Parathyroid adenoma (tissue), 2 donors: ENCODE results near the gene LARGE1.

Experiments
- H2AFZ ChIP-seq: fragments of 300-600 bp; sonication (generic); one replicate; pipeline ENCODE4 v1.7.0; 2017; ENCODE audit warnings: antibody characterized with exemption, mild to moderate bottlenecking
- H3K27ac ChIP-seq: fragments of 300-600 bp; sonication (generic); one replicate; pipeline ENCODE4 v1.7.0; 2017
- H3K27me3 ChIP-seq: fragments of 300-600 bp; sonication (generic); one replicate; pipeline ENCODE4 v1.7.0; 2017; ENCODE audit warnings: low read length; ENCODE audit not compliant: control insufficient read depth, insufficient read depth
- H3K36me3 ChIP-seq: fragments of 300-600 bp; sonication (generic); one replicate; pipeline ENCODE4 v1.7.0; 2017; ENCODE audit warnings: low read length; ENCODE audit not compliant: control insufficient read depth, insufficient read depth
- H3K4me1 ChIP-seq: fragments of 300-600 bp; sonication (generic); one replicate; pipeline ENCODE4 v1.7.0; 2017; ENCODE audit warnings: control low read depth
- H3K4me2 ChIP-seq: fragments of 300-600 bp; sonication (generic); one replicate; pipeline ENCODE4 v1.7.0; 2017; ENCODE audit warnings: low read length
- H3K4me3 ChIP-seq: fragments of 300-600 bp; sonication (generic); one replicate; pipeline ENCODE4 v1.7.0; 2017; ENCODE audit warnings: low read depth, low read length
- H3K79me2 ChIP-seq: fragments of 300-600 bp; sonication (generic); one replicate; pipeline ENCODE4 v1.7.0; 2017; ENCODE audit warnings: control low read depth
- H3K9ac ChIP-seq: fragments of 300-600 bp; sonication (generic); one replicate; pipeline ENCODE4 v1.7.0; 2017; ENCODE audit warnings: mild to moderate bottlenecking
- H3K9me3 ChIP-seq: fragments of 300-600 bp; sonication (generic); one replicate; pipeline ENCODE4 v1.7.0; 2017; ENCODE audit warnings: low read length; ENCODE audit not compliant: control insufficient read depth
- TF ChIP-seq, protein P1 (sequence below): fragments of 300-600 bp; sonication (generic); IDR thresholded peaks from one replicate; pipeline ENCODE4 v1.7.0; 2017; ENCODE audit warnings: antibody characterized with exemption, mild to moderate bottlenecking
- donor health status: primary hyperparathyroidism.

LARGE1 gene

GRCh38 chr22:33677536-33677935 lies 242.7 kb downstream of the LARGE1 start:
- H2AFZ ChIP-seq: no peak overlapping the region
- H3K27ac ChIP-seq: no peak overlapping the region
- TF ChIP-seq, protein P1, sequence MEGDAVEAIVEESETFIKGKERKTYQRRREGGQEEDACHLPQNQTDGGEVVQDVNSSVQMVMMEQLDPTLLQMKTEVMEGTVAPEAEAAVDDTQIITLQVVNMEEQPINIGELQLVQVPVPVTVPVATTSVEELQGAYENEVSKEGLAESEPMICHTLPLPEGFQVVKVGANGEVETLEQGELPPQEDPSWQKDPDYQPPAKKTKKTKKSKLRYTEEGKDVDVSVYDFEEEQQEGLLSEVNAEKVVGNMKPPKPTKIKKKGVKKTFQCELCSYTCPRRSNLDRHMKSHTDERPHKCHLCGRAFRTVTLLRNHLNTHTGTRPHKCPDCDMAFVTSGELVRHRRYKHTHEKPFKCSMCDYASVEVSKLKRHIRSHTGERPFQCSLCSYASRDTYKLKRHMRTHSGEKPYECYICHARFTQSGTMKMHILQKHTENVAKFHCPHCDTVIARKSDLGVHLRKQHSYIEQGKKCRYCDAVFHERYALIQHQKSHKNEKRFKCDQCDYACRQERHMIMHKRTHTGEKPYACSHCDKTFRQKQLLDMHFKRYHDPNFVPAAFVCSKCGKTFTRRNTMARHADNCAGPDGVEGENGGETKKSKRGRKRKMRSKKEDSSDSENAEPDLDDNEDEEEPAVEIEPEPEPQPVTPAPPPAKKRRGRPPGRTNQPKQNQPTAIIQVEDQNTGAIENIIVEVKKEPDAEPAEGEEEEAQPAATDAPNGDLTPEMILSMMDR: no peak
- no peak overlapping the region for H3K9ac ChIP-seq
- H3K4me3 ChIP-seq: no peak overlapping the region
- no peaks in the 10 kb centered on the region for H3K36me3 ChIP-seq
- no peaks in the 10 kb centered on the region for H3K27me3 ChIP-seq
- H3K9me3 ChIP-seq: no peaks in the 10 kb centered on the region
- H3K79me2 ChIP-seq: no peaks in the 10 kb centered on the region
- H3K4me1 ChIP-seq: no peaks in the 10 kb centered on the region
- H3K4me2 ChIP-seq: no peak overlapping the region

DNA sequence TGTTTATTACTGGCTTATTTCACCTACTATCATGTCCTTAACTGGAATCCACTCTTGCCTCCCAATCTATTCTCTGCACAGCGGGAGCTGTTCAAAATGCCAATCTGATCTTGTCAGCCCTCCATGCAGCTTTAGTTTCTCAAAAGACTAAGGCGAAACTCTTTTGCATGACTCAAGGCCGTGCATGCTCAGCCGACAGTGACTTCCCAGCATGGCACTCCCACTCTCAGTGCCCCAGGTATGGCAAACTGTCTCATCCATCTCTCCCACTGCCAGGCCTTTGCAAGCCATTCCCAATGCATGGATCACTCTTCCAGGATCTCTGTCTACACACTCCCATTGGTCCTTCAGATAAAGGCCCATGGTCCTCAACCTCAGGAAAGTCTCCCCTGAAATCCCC lies 245.9 kb downstream of the LARGE1 start:
- H3K36me3 ChIP-seq: no peaks in the 10 kb centered on the region
- H3K4me1 ChIP-seq: no peaks in the 10 kb centered on the region
- H3K9ac ChIP-seq: no peak overlapping the region
- no peaks in the 10 kb centered on the region for H3K9me3 ChIP-seq
- H3K4me3 ChIP-seq: no peak overlapping the region
- no peak overlapping the region for H3K27ac ChIP-seq
- no peak overlapping the region for H3K4me2 ChIP-seq
- no peaks in the 10 kb centered on the region for H3K27me3 ChIP-seq
- no peaks in the 10 kb centered on the region for H3K79me2 ChIP-seq
- TF ChIP-seq, protein P1: no peak
- no peak overlapping the region for H2AFZ ChIP-seq

DNA sequence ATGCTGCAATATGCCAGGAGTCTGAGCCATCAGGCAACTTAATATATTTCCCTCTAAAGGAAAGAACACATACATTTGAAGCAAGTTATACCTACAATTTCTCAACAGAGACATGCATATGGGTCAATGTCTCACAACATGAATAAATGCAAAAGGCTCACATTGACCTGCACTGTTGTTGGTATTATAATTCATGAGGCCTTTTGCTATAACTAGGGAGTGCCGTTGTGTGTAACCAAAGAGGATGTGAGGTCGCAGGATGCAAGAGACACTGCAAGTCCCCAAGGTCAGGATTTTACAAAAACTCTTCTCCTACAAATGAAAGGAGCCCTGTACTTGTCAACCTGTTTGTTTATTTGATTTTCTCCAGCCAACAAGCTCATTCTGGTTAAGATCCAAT lies 250.5 kb downstream of the LARGE1 start:
- no peaks in the 10 kb centered on the region for H3K36me3 ChIP-seq
- no peaks in the 10 kb centered on the region for H3K79me2 ChIP-seq
- H3K9ac ChIP-seq: no peak overlapping the region
- H3K4me3 ChIP-seq: no peak overlapping the region
- H2AFZ ChIP-seq: no peak overlapping the region
- H3K27me3 ChIP-seq: no peaks in the 10 kb centered on the region
- TF ChIP-seq, protein P1: no peak
- no peak overlapping the region for H3K4me2 ChIP-seq
- no peaks in the 10 kb centered on the region for H3K9me3 ChIP-seq
- no peaks in the 10 kb centered on the region for H3K4me1 ChIP-seq
- H3K27ac ChIP-seq: no peak overlapping the region

DNA sequence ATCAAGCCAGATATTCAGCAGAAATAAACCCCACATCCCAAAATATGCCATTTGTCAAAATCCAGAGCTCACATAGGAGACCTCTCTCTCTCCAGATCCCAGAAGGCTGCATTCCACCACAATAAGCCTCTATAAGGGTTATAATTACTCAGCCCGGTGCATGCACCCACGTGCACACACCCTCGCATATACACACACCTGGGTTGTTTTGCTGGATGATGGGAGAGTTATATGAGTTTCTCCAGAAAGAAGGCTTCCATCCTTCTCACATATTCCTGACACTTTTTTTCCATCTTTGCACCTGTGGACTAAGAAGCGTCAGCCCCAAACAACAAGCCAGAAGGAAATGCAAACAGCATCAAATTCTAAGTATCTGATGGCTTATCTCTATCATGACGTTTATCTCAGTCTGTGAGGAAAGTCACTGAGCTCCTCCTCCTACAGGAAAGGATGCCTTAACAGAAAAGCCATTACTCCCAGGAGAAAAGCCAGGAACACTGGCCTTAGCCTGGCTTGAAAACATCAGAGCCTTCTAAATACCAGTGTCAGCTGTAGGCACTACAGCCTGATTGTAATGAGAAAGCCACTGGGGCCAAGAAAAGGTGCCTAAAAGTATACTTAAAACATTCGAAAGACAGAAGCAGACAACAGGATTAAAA lies 253.2 kb downstream of the LARGE1 start:
- Histone ChIP-seq H3K27ac (no peak overlapping the region), H3K4me2 (no peak overlapping the region), H3K9ac (no peak overlapping the region), H3K4me3 (no peak overlapping the region), H3K36me3 (no peaks in the 10 kb centered on the region), H3K27me3 (no peaks in the 10 kb centered on the region), H2AFZ (no peak overlapping the region), H3K79me2 (no peaks in the 10 kb centered on the region), H3K4me1 (no peaks in the 10 kb centered on the region), H3K9me3 (no peaks in the 10 kb centered on the region)
- TF ChIP-seq, protein P1: no peak

GRCh38 chr22:33666279-33666960 lies 253.9 kb downstream of the LARGE1 start:
- H3K36me3 ChIP-seq: no peaks in the 10 kb centered on the region
- no peak overlapping the region for H3K4me3 ChIP-seq
- H3K4me1 ChIP-seq: no peaks in the 10 kb centered on the region
- no peaks in the 10 kb centered on the region for H3K27me3 ChIP-seq
- no peak overlapping the region for H3K27ac ChIP-seq
- no peak overlapping the region for H3K9ac ChIP-seq
- H2AFZ ChIP-seq: no peak overlapping the region
- H3K79me2 ChIP-seq: no peaks in the 10 kb centered on the region
- no peaks in the 10 kb centered on the region for H3K9me3 ChIP-seq
- H3K4me2 ChIP-seq: no peak overlapping the region
- TF ChIP-seq, protein P1: no peak
